ENCODE measurements around the gene HIVEP3.

The HIVEP3 gene

GRCh38 chr1:41631154-41631553, 287.6 kb downstream of the HIVEP3 start:
- no peak overlapping the region for H3K4me3 ChIP-seq (ENCODE audit: low read depth, low read length)
- TF ChIP-seq, protein P1, sequence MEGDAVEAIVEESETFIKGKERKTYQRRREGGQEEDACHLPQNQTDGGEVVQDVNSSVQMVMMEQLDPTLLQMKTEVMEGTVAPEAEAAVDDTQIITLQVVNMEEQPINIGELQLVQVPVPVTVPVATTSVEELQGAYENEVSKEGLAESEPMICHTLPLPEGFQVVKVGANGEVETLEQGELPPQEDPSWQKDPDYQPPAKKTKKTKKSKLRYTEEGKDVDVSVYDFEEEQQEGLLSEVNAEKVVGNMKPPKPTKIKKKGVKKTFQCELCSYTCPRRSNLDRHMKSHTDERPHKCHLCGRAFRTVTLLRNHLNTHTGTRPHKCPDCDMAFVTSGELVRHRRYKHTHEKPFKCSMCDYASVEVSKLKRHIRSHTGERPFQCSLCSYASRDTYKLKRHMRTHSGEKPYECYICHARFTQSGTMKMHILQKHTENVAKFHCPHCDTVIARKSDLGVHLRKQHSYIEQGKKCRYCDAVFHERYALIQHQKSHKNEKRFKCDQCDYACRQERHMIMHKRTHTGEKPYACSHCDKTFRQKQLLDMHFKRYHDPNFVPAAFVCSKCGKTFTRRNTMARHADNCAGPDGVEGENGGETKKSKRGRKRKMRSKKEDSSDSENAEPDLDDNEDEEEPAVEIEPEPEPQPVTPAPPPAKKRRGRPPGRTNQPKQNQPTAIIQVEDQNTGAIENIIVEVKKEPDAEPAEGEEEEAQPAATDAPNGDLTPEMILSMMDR (IDR thresholded peaks at IDR 0.05; ENCODE audit: low read depth, low read length), result no peak

GRCh38 chr1:41629571-41629970, 289.2 kb downstream of the HIVEP3 start:
- H3K4me3 ChIP-seq (ENCODE audit: low read depth, low read length), result no peak overlapping the region
- TF ChIP-seq, protein P1 (IDR thresholded peaks at IDR 0.05; ENCODE audit: low read depth, low read length), result no peak

GRCh38 chr1:41629141-41629540, 289.6 kb downstream of the HIVEP3 start:
- H3K4me3 ChIP-seq (ENCODE audit: low read depth, low read length), result no peak overlapping the region
- TF ChIP-seq, protein P1 (IDR thresholded peaks at IDR 0.05; ENCODE audit: low read depth, low read length), result no peak

GRCh38 chr1:41627491-41628280, 291.0 kb downstream of the HIVEP3 start:
- TF ChIP-seq, protein P1 (IDR thresholded peaks at IDR 0.05; ENCODE audit: low read depth, low read length), result no peak
- no peak overlapping the region for H3K4me3 ChIP-seq (ENCODE audit: low read depth, low read length)

DNA sequence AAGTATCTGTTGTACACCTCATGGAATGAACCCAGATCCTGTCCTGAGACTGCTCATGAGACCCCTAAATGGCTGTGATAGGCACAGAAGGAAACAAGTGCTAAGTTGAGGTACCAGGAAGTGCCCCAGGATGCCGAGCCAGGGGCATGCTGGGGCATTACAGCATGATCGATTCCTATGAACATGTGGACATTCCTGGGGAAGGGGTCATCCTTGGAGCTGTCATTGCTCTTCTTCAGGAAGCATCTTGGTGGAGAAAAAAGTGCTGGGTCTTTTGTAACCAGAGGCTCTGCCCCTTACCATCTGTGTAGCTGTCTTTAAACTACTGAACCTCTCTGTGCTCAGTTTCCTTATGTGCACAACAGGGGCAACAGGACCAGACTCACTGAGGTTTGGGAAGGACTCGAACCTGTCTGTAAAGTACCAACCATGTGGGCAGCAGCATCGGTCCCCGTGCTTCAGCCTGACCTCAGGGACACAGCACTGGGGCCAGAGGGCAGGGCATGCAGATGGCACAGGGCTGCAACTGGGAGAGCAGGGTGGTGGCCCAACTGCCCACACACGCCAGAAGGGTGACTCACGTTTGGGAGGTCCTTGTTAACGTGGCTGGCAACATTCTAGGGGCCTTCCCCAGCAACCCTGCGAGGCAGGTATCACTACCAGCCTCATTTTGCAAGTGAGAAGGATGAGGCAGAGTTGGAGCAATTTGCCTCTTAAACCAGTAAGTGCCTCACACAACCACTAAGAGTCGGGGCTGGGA, 291.9 kb downstream of the HIVEP3 start:
- H3K4me3 ChIP-seq (ENCODE audit: low read depth, low read length), result no peak overlapping the region
- TF ChIP-seq, protein P1 (IDR thresholded peaks at IDR 0.05; ENCODE audit: low read depth, low read length), result no peak

DNA sequence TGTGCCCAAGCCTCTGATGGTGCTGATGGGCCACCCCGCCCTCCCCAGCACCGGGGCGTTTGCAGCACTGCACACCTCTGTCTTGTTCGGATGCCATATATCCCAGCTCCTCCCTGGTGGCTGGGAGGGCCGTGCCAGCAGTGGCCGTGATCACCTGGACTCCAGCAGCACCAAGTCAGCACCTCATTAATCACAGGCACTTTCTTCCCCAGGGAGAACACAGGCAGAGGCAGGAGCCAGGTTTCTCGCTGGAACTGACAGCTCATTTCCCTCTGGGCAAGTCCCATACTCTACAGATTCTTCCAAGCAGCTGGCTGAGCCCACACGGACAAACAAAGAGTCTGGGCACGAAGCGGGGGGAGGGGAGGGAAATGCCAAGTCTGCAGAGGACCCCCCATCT, 292.6 kb downstream of the HIVEP3 start:
- TF ChIP-seq, protein P1 (IDR thresholded peaks at IDR 0.05; ENCODE audit: low read depth, low read length), result no peak
- H3K4me3 ChIP-seq (ENCODE audit: low read depth, low read length), result no peak overlapping the region

DNA sequence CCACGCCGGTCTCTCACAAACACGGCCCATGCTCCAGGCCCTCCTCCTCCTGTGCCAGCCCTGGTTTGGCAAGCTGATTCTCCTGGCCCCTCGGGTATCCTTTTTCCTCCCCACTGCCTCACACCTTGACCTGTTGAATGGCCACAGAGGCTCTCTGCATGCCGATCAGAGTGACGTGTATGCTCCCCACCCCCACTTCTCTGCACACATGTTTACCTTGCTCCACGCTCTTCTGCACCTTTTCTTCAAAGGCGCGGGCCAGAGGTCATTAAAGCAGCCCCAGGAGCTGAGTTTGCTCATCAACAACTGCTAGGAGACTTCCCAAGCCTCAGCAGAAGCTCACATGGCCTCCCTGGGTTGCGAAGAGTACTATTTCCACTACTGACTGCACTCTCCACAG, 295.0 kb downstream of the HIVEP3 start:
- no peak overlapping the region for H3K4me3 ChIP-seq (ENCODE audit: low read depth, low read length)
- TF ChIP-seq, protein P1 (IDR thresholded peaks at IDR 0.05; ENCODE audit: low read depth, low read length), result no peak

All from WI38 (cell line).